H1 (cell line): ENCODE results near the gene FXYD5. TPM values are rescaled to one million over a fixed set of nuclear protein-coding genes. Genes with fewer than 3 reads are reported as not detected.
A peak's percentile ranks its signal among the peaks of the same experiment; 100 is the strongest.

ENCODE experiments used
- CTCF ChIA-PET: fragments of 300-600 bp; sonication (Branson Sonifier 250); formaldehyde crosslinking; loops from one replicate; lab custom pipeline; 2021; ENCODE audit not compliant: partially characterized antibody; lab: Charles Lee
- POLR2A ChIA-PET: fragments of 300-600 bp; sonication (Branson Sonifier 250); formaldehyde crosslinking; loops from one replicate; lab custom pipeline; 2021; ENCODE audit warnings: inconsistent platforms; ENCODE audit not compliant: partially characterized antibody; lab: Charles Lee
- DNase-seq, 2 experiments: peaks; one replicate each; pipeline versions ENCODE4 v3.0.0 to v3.0.0-alpha.2; 2010 to 2022; ENCODE audit warnings: low spot score in 2 of 2, low read depth in 1 of 2, mixed read lengths in 1 of 2
- FAIRE-seq: peaks from 2 replicates; lab custom pipeline; 2011; peaks lifted over from hg19 to GRCh38; lab: Jason Lieb, UNC
- H2AFZ ChIP-seq: 2 replicates; pipeline ENCODE4 v1.8.1; 2012; ENCODE audit warnings: low read length, inconsistent platforms
- H2AK5ac ChIP-seq: 2 replicates; pipeline ENCODE4 v1.6.1; 2013; ENCODE audit warnings: low read depth, low read length
- H2BK120ac ChIP-seq: replicated peaks from 2 replicates; pipeline ENCODE3; 2013; ENCODE audit warnings: low read depth, low read length, inconsistent platforms
- H2BK12ac ChIP-seq: 2 replicates; pipeline ENCODE4 v1.6.1; 2013; ENCODE audit warnings: low read depth, low read length
- H2BK15ac ChIP-seq: 2 replicates; pipeline ENCODE4 v1.6.1; 2013; ENCODE audit warnings: low read length
- H2BK20ac ChIP-seq: 2 replicates; pipeline ENCODE4 v1.6.1; 2013; ENCODE audit warnings: low read length
- H2BK5ac ChIP-seq: 2 replicates; pipeline ENCODE4 v1.6.1; 2013; ENCODE audit warnings: low read depth, low read length
- H3K14ac ChIP-seq: 2 replicates; pipeline ENCODE4 v1.6.1; 2013; ENCODE audit warnings: inconsistent platforms; ENCODE audit not compliant: insufficient read length
- H3K18ac ChIP-seq: 2 replicates; pipeline ENCODE4 v1.6.1; 2013; ENCODE audit warnings: low read length; ENCODE audit errors: extremely low read depth
- H3K23ac ChIP-seq: 2 replicates; pipeline ENCODE4 v1.6.1; 2013; ENCODE audit warnings: inconsistent platforms; ENCODE audit not compliant: insufficient read length
- H3K23me2 ChIP-seq: 2 replicates; pipeline ENCODE4 v1.6.1; 2013; ENCODE audit warnings: low read depth, low read length
- H3K27ac ChIP-seq: 2 replicates; pipeline ENCODE4 v1.6.1; 2011; ENCODE audit warnings: low read depth, low read length, inconsistent platforms
- H3K27me3 ChIP-seq, 4 experiments: replicated peaks in 1 of 4; 1 replicate in 1 of 4; 2 replicates in 3 of 4; pipeline versions ENCODE4 v1.6.1 to v1.8.1; 2011 to 2013; ENCODE audit warnings: low read length in 3 of 4, mild to moderate bottlenecking in 3 of 4, inconsistent platforms in 2 of 4, mixed read lengths in 2 of 4, moderate library complexity in 1 of 4; ENCODE audit not compliant: control insufficient read depth in 3 of 4, insufficient read depth in 3 of 4; ENCODE audit errors: extremely low read depth in 1 of 4
- H3K36me3 ChIP-seq, 4 experiments: 2 replicates each; pipeline versions ENCODE4 v1.6.1 to v1.8.1; 2011 to 2013; ENCODE audit warnings: mild to moderate bottlenecking in 4 of 4, low read length in 3 of 4, moderate library complexity in 2 of 4, control low read depth in 1 of 4, inconsistent platforms in 1 of 4; ENCODE audit not compliant: insufficient read depth in 4 of 4, control insufficient read depth in 2 of 4
- H3K4ac ChIP-seq: replicated peaks from 2 replicates; pipeline ENCODE3; 2013; ENCODE audit warnings: low read length, low read depth, mixed read lengths, inconsistent platforms; ENCODE audit not compliant: insufficient read length
- H3K4me1 ChIP-seq, 4 experiments: replicated peaks in 1 of 4; 1 replicate in 1 of 4; 2 replicates in 3 of 4; pipeline versions ENCODE4 v1.6.1 to v1.8.1; 2011 to 2013; ENCODE audit warnings: low read length in 3 of 4, inconsistent platforms in 2 of 4, mixed read lengths in 1 of 4; ENCODE audit not compliant: insufficient read depth in 4 of 4, control insufficient read depth in 3 of 4
- H3K4me2 ChIP-seq, 2 experiments: 2 replicates each; pipeline versions ENCODE4 v1.6.1 to v1.8.1; 2011 to 2013; ENCODE audit warnings: low read depth in 2 of 2, low read length in 2 of 2, control low read depth in 1 of 2, inconsistent platforms in 1 of 2, mild to moderate bottlenecking in 1 of 2; ENCODE audit not compliant: insufficient read depth in 1 of 2
- H3K4me3 ChIP-seq, 4 experiments: fragments of 200-600, 300-600 bp in 1 of 4; sonication (generic), shearing (Covaris generic), sonication (Bioruptor Twin) in 1 of 4; 2 replicates each; pipeline versions ENCODE4 v1.5.1 to v1.8.1; 2011 to 2016; ENCODE audit warnings: low read length in 4 of 4, low read depth in 3 of 4, control low read depth in 2 of 4, inconsistent platforms in 2 of 4, mild to moderate bottlenecking in 2 of 4, mixed read lengths in 1 of 4, moderate library complexity in 1 of 4; ENCODE audit not compliant: insufficient read depth in 2 of 4; ENCODE audit errors: extremely low read depth in 1 of 4
- H3K56ac ChIP-seq: replicated peaks from 2 replicates; pipeline ENCODE3; 2013; ENCODE audit warnings: low read depth, mild to moderate bottlenecking, mixed read lengths, low read length, inconsistent platforms; ENCODE audit not compliant: insufficient read length
- H3K79me1 ChIP-seq: 2 replicates; pipeline ENCODE4 v1.6.1; 2013; ENCODE audit warnings: low read depth, low read length, control low read depth
- H3K79me2 ChIP-seq, 2 experiments: 2 replicates each; pipeline versions ENCODE4 v1.6.1 to v1.8.1; 2012 to 2013; ENCODE audit warnings: low read length in 2 of 2, mild to moderate bottlenecking in 2 of 2, inconsistent platforms in 1 of 2; ENCODE audit not compliant: insufficient read depth in 2 of 2, control insufficient read depth in 1 of 2
- H3K9ac ChIP-seq, 4 experiments: replicated peaks in 1 of 4; 1 replicate in 1 of 4; 2 replicates in 3 of 4; pipeline versions ENCODE4 v1.6.1 to v1.8.1; 2011 to 2013; ENCODE audit warnings: low read depth in 3 of 4, low read length in 3 of 4, control low read depth in 2 of 4, mild to moderate bottlenecking in 2 of 4, moderate library complexity in 2 of 4, inconsistent platforms in 1 of 4; ENCODE audit errors: extremely low read depth in 1 of 4
- H3K9me3 ChIP-seq, 2 experiments: 2 replicates each; pipeline versions ENCODE4 v1.6.1 to v1.8.1; 2012 to 2013; ENCODE audit warnings: mild to moderate bottlenecking in 2 of 2, moderate library complexity in 2 of 2, control low read depth in 1 of 2, inconsistent platforms in 1 of 2, low read depth in 1 of 2, low read length in 1 of 2, mixed read lengths in 1 of 2; ENCODE audit not compliant: insufficient read depth in 2 of 2
- H4K20me1 ChIP-seq, 2 experiments: replicated peaks in 1 of 2; 2 replicates each; pipeline versions ENCODE3 to v1.8.1; 2011 to 2013; ENCODE audit warnings: inconsistent platforms in 2 of 2, low read length in 2 of 2, mild to moderate bottlenecking in 1 of 2; ENCODE audit not compliant: insufficient read depth in 2 of 2, control insufficient read depth in 1 of 2
- H4K5ac ChIP-seq: 2 replicates; pipeline ENCODE4 v1.6.1; 2013; ENCODE audit warnings: low read length, low read depth, mixed read lengths, inconsistent platforms; ENCODE audit not compliant: insufficient read length
- H4K8ac ChIP-seq: 2 replicates; pipeline ENCODE4 v1.8.0; 2013; ENCODE audit warnings: mild to moderate bottlenecking, moderate library complexity, low read length, inconsistent platforms; ENCODE audit not compliant: insufficient read depth; ENCODE audit errors: extremely low read depth
- H4K91ac ChIP-seq: replicated peaks from 2 replicates; pipeline ENCODE3; 2013; ENCODE audit warnings: low read length, mixed read lengths, inconsistent platforms; ENCODE audit not compliant: insufficient read length
- CBX8 ChIP-seq: fragments of 300-800, 300-1000 bp; sonication (generic); IDR thresholded peaks from 2 replicates; pipeline ENCODE4 v1.7.1; 2016; ENCODE audit warnings: low read depth, low read length, borderline replicate concordance
- EZH2 ChIP-seq: fragments of 200-600 bp; sonication (generic); IDR thresholded peaks from 2 replicates; pipeline ENCODE4 v1.7.1; 2012; ENCODE audit warnings: low read depth, mild to moderate bottlenecking, moderate library complexity, low read length, inconsistent platforms; ENCODE audit not compliant: severe bottlenecking
- KDM5A ChIP-seq: fragments of 200-600 bp; IDR thresholded peaks from 2 replicates; pipeline ENCODE4 v1.7.1; 2012; ENCODE audit warnings: mild to moderate bottlenecking, low read length, inconsistent platforms, mixed read lengths
- MAFK ChIP-seq: IDR thresholded peaks from 2 replicates; pipeline ENCODE4 v1.6.1; 2012; ENCODE audit warnings: low read depth, mild to moderate bottlenecking, improper control_type of control experiment, low read length
- POLR2A ChIP-seq, 2 experiments: IDR thresholded peaks; 1 replicate in 1 of 2; 2 replicates in 1 of 2; pipeline ENCODE4 v1.6.1; 2011; ENCODE audit warnings: low read depth in 2 of 2, low read length in 2 of 2, mild to moderate bottlenecking in 2 of 2; ENCODE audit errors: control extremely low read depth in 1 of 2
- RFX5 ChIP-seq: IDR thresholded peaks from 2 replicates; pipeline ENCODE4 v1.6.1; 2011; ENCODE audit warnings: low read depth, low read length, improper control_type of control experiment, borderline replicate concordance
- SAP30 ChIP-seq: fragments of 300-600 bp; sonication (generic); IDR thresholded peaks from 2 replicates; pipeline ENCODE4 v1.7.1; 2012; ENCODE audit warnings: low read length, moderate library complexity, mild to moderate bottlenecking, inconsistent platforms; ENCODE audit not compliant: insufficient read depth, insufficient replicate concordance
- SIRT6 ChIP-seq: IDR thresholded peaks from one replicate; pipeline ENCODE4 v1.7.1; 2012; ENCODE audit warnings: low read length, inconsistent platforms
- TAF7 ChIP-seq: optimal IDR thresholded peaks from 2 replicates; pipeline ENCODE3; 2011; ENCODE audit warnings: low read depth, mild to moderate bottlenecking, inconsistent platforms, low read length, moderate library complexity, borderline replicate concordance
- ZNF274 ChIP-seq: IDR thresholded peaks from 2 replicates; pipeline ENCODE4 v1.7.0; 2012; ENCODE audit warnings: low read length, borderline replicate concordance; ENCODE audit errors: extremely low read depth
- WGBS, 2 experiments: shearing (Covaris generic) in 1 of 2; methylation state at CpG; one replicate each; pipeline versions ENCODE4 v1.1.6 to v1.1.7; 2013 to 2015; ENCODE audit warnings: low lambda C conversion rate in 2 of 2, mixed read lengths in 2 of 2, inconsistent platforms in 1 of 2, low coverage in 1 of 2, missing lambda C conversion rate in 1 of 2; ENCODE audit not compliant: insufficient replicate concordance in 2 of 2, insufficient coverage in 1 of 2, insufficient read length in 1 of 2; ENCODE audit errors: extremely low coverage in 1 of 2, missing lambda C conversion rate in 1 of 2; 5-methylcytosine and 5-hydroxymethylcytosine counted together
- polyA plus RNA-seq, 7 experiments: library from polyadenylated mRNA; depleted of rRNA in 3 of 7; stranded (reverse) in 5 of 7; unstranded in 2 of 7; fragments of >200 nt in 5 of 7; fragments of 200-250 nt in 2 of 7; gene quantifications; 1 replicate in 5 of 7; 2 replicates in 1 of 7; 4 replicates in 1 of 7; pipeline versions ENCODE4 v1.2.1 to v1.2.3, GENCODE V29; 2011 to 2013; ENCODE audit warnings: missing spikeins in 2 of 7, mixed read lengths in 2 of 7
- total RNA-seq: library from RNA; stranded (reverse); fragmentation: NEBNext Ultra II Directional; extraction: Animal tissue kit (Norgen Biotek cat#: 25700); gene quantifications from 2 replicates; pipeline ENCODE4 v1.2.1, GENCODE V29; 2021

FXYD5 gene
- total and polyA plus RNA-seq, 2 of the 8 experiments (the other 6 are each of a cell fraction or from before 2014, with no cell fraction given), result 99.0 to 191 TPM

DNA sequence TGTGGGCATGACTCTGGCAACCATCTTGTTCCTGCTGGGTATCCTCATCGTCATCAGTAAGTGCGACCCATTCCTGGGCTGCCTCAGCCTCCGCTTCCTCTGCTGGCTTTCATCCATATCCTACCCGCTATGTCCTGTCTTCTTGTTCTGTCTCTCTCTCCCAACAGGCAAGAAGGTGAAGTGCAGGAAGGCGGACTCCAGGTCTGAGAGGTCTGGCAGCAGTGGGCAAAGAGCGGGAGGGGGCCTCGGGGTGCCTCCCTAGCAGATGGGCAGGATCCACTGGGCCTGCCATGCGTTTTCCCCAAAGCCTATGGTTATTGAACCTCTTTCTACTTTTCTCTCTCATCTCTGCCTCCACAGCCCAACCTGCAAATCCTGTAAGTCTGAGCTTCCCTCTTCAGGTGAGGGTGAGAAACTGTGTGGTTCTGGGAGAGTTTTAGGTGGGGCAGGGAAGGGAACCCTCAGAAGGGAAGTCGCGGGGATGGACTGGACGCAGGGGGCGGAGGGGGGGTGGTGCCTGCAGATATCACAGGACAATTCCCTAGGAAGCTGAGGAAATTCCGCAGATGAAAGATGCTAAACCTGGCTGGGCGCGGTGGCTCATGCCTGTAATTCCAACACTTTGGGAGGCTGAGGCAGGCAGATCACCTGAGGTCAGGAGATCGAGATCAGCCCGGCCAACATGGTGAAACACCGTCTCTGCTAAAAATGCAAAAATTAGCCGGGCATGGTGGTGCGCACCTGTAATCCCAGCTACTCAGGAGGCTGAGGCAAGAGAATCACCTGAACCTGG lies 3.1 kb upstream of the FXYD5 start:
- Histone ChIP-seq H3K23ac (no peak overlapping the region), H3K4ac (peak overlapping the region; percentile 30), H3K4me1 (peaks cover 4 to 28% (median 19%) of the 10 kb centered on the region in 4 experiments), H2BK5ac (peak overlapping the region; percentile 68; the same call in 1 of the 2 replicates), H3K23me2 (peaks cover 9% of the 10 kb centered on the region; the same call in 1 of the 2 replicates), H4K8ac (no peak overlapping the region), H3K56ac (no peak overlapping the region), H2BK15ac (0 out of 2 replicates have a peak overlapping the region, but pooled peaks have one; percentile 32), H2BK12ac (peak overlapping the region; percentile 71; the same call in 1 of the 2 replicates), H2BK120ac (no peak overlapping the region), H3K36me3 (no peaks in the 10 kb centered on the region), H3K9me3 (no peaks in the 10 kb centered on the region), H3K79me2 (peaks cover 0 to 11% of the 10 kb centered on the region in 2 experiments; a peak in 1 of 4 replicates), H3K14ac (no peak overlapping the region), H4K20me1 (peaks cover 0 to 4% of the 10 kb centered on the region in 2 experiments), H3K9ac (no peak overlapping the region), H3K4me2 (peak overlapping the region in 1 of 2 experiments; percentile 82; a peak in 2 of 4 replicates), H3K79me1 (peaks cover 6% of the 10 kb centered on the region), H3K4me3 (no peak overlapping the region), H2BK20ac (peak overlapping the region; percentile 38), H4K91ac (peak overlapping the region; percentile 88), H2AK5ac (peak overlapping the region; percentile 82; the same call in 1 of the 2 replicates), H3K18ac (peak overlapping the region; percentile 43), H4K5ac (peak overlapping the region; percentile 23), H2AFZ (no peak overlapping the region), H3K27me3 (peaks cover 0 to 5% (median 3%) of the 10 kb centered on the region in 4 experiments; a peak in 3 of 7 replicates), H3K27ac (0 out of 2 replicates have a peak overlapping the region, but pooled peaks have one; percentile 5)
- POLR2A ChIA-PET, result interaction anchor here (1.1 to 5.6 kb wide), 7 partner anchors 8 to 102 kb away, joined by 3 to 67 read pairs (median 5); partner anchors contain the start of gene FXYD7
- FAIRE-seq (no peak), DNase-seq (no peak)
- 79% methylated on average over 15 of the region's 20 CpGs; no CpG with 5 or more reads in 1 of the 2 experiments for WGBS, 2 experiments
- CTCF ChIA-PET, result interaction anchor here (0.6 to 4.3 kb wide), 13 partner anchors 9 to 108 kb away, joined by 3 to 60 read pairs (median 4); partner anchors contain the start of genes FXYD7 and LGI4
- TF ChIP-seq RFX5 (no peak), KDM5A (no peak), SAP30 (no peak), EZH2 (no peak), ZNF274 (no peak), POLR2A (IDR thresholded peaks at IDR 0.05; ENCODE audit: control extremely low read depth in 1 of 2, low read depth in 2 of 2, low read length in 2 of 2) (peak in 1 of 2 experiments; percentile 51; a peak in 1 of 3 replicates), MAFK (no peak), SIRT6 (no peak), CBX8 (no peak), TAF7 (peak; percentile 84)
